HCT116 (cell line): ENCODE results near the gene GRAP. TPM values are rescaled to one million over a fixed set of nuclear protein-coding genes. Genes with fewer than 3 reads are reported as not detected.
"Not testable (repeated sequence)": the region's sequence is repeated elsewhere in the genome, so short reads cannot be mapped to it uniquely, and the experiment has no call there.

Experiments
- ATAC-seq: fragments of 200-7000 bp; cut with Tn5 transposase; 2 replicates; pipeline ENCODE4 v1.9.1; 2020; ENCODE audit warnings: mild to moderate bottlenecking, moderate library complexity
- BruUV-seq: library from RNA; stranded (reverse); fragments of 400-500 nt; replicated peaks from 2 replicates; lab custom pipeline; 2021; lab: Mats Ljungman, UMichigan
- CTCF ChIA-PET: fragments of 300-600 bp; sonication (Branson Sonifier 250); formaldehyde crosslinking; loops from one replicate; lab custom pipeline; 2021; ENCODE audit warnings: antibody characterized with exemption; lab: Charles Lee
- POLR2A ChIA-PET: fragments of 300-600, 350-600 bp; sonication (Branson Sonifier 250); formaldehyde crosslinking; loops from one replicate; lab custom pipeline; 2021; ENCODE audit warnings: antibody characterized with exemption; lab: Charles Lee
- RAD21 ChIA-PET, 2 experiments: fragments of 300-600 bp; sonication (Branson Sonifier 250); formaldehyde crosslinking; loops; one replicate each; lab custom pipeline; 2023; ENCODE audit warnings: low total read pairs in 2 of 2; ENCODE audit not compliant: uncharacterized antibody in 2 of 2, unreplicated experiment in 2 of 2, low non-redundant PET in 1 of 2; lab: Charles Lee
- DNase-seq: peaks from one replicate; pipeline ENCODE4 v3.0.0-alpha.2; 2010; ENCODE audit warnings: low read depth, low spot score
- H2AFZ ChIP-seq: fragments of 200-600 bp; shearing (Covaris generic), sonication (generic); 2 replicates; pipeline ENCODE4 v1.6.1; 2017; ENCODE audit warnings: low read depth, mixed run types, mixed read lengths, antibody characterized with exemption, low read length; ENCODE audit not compliant: poor library complexity, severe bottlenecking
- H3K27ac ChIP-seq: 2 replicates; pipeline ENCODE4 v1.5.1; 2012; ENCODE audit warnings: low read depth, low read length
- H3K27me3 ChIP-seq: fragments of 200-600 bp; sonication (generic); 2 replicates; pipeline ENCODE4 v1.6.1; 2016; ENCODE audit warnings: mixed run types, low read length, mixed read lengths; ENCODE audit not compliant: insufficient read depth
- H3K36me3 ChIP-seq, 2 experiments: fragments of 200-500 bp in 1 of 2; fragments of 200-600 bp in 1 of 2; sonication (Bioruptor generic) in 1 of 2; sonication (generic) in 1 of 2; 2 replicates each; pipeline versions ENCODE4 v1.5.1 to v1.6.1; 2014 to 2016; ENCODE audit warnings: low read length in 2 of 2, inconsistent platforms in 1 of 2, mixed read lengths in 1 of 2, mixed run types in 1 of 2; ENCODE audit not compliant: insufficient read depth in 2 of 2, control insufficient read depth in 1 of 2
- H3K4me1 ChIP-seq, 2 experiments: fragments of 200-600 bp in 1 of 2; sonication (generic) in 1 of 2; 2 replicates each; pipeline versions ENCODE4 v1.5.1 to v1.6.1; 2012 to 2017; ENCODE audit warnings: low read length in 2 of 2, inconsistent platforms in 1 of 2, mild to moderate bottlenecking in 1 of 2, mixed read lengths in 1 of 2, mixed run types in 1 of 2, moderate library complexity in 1 of 2; ENCODE audit not compliant: insufficient read depth in 2 of 2, control insufficient read depth in 1 of 2
- H3K4me2 ChIP-seq: fragments of 200-600 bp; sonication (generic); 2 replicates; pipeline ENCODE4 v1.6.1; 2017; ENCODE audit warnings: mixed run types, low read length, mixed read lengths
- H3K4me3 ChIP-seq, 2 experiments: fragments of 200-600 bp in 1 of 2; sonication (generic) in 1 of 2; replicated peaks in 1 of 2; 2 replicates each; pipeline ENCODE4 v1.5.1; 2011 to 2016; ENCODE audit warnings: low read length in 2 of 2, control low read depth in 1 of 2, low read depth in 1 of 2, mild to moderate bottlenecking in 1 of 2, mixed read lengths in 1 of 2, mixed run types in 1 of 2
- H3K79me2 ChIP-seq: fragments of 200-600 bp; sonication (generic); 2 replicates; pipeline ENCODE4 v1.6.1; 2017; ENCODE audit warnings: mild to moderate bottlenecking, mixed run types, low read length, moderate library complexity, mixed read lengths; ENCODE audit not compliant: insufficient read depth
- H3K9ac ChIP-seq: fragments of 200-600 bp; sonication (generic); 2 replicates; pipeline ENCODE4 v1.6.1; 2016; ENCODE audit warnings: low read length, mixed read lengths
- H3K9me2 ChIP-seq: fragments of 200-600 bp; sonication (generic), shearing (Covaris generic); 2 replicates; pipeline ENCODE4 v1.6.1; 2017; ENCODE audit warnings: mixed run types, mild to moderate bottlenecking, moderate library complexity; ENCODE audit not compliant: insufficient read depth
- H3K9me3 ChIP-seq, 2 experiments: fragments of 200-500 bp in 1 of 2; fragments of 200-600 bp in 1 of 2; sonication (Bioruptor generic) in 1 of 2; sonication (generic) in 1 of 2; 2 replicates each; pipeline ENCODE4 v1.6.1; 2014 to 2017; ENCODE audit warnings: low read length in 2 of 2, mixed read lengths in 2 of 2, inconsistent platforms in 1 of 2, low read depth in 1 of 2, mild to moderate bottlenecking in 1 of 2, mixed run types in 1 of 2, moderate library complexity in 1 of 2; ENCODE audit not compliant: control insufficient read depth in 1 of 2, insufficient read depth in 1 of 2
- H4K20me1 ChIP-seq: fragments of 200-600 bp; sonication (generic), shearing (Covaris generic); 2 replicates; pipeline ENCODE4 v1.6.1; 2017; ENCODE audit warnings: mixed run types, mild to moderate bottlenecking, moderate library complexity; ENCODE audit not compliant: insufficient read depth
- RAD21 ChIP-seq: IDR thresholded peaks from 2 replicates; pipeline ENCODE4 v1.6.1; 2012; ENCODE audit warnings: low read depth, mild to moderate bottlenecking
- intact Hi-C: fragments of 100-400 bp; cut with micrococcal nuclease; formaldehyde crosslinking; loops from 2 replicates; pipeline ENCODE4 v1.10.0; 2022
- total RNA-seq: library from RNA; stranded (reverse); gene quantifications from one replicate; pipeline ENCODE4 v1.2.1, GENCODE V29; 2021; ENCODE audit not compliant: unreplicated experiment

GRAP gene
- total RNA-seq, 1 experiment from 2014 or later: 0.27 TPM

GRCh38 chr17:19076398-19077192 lies 29.8 kb upstream of the GRAP start:
- ATAC-seq: peak; percentile 98
- DNase-seq, H3K4me2 ChIP-seq, H3K9me3 ChIP-seq, POLR2A ChIA-PET, H4K20me1 ChIP-seq, intact Hi-C loops, H3K4me1 ChIP-seq, H3K79me2 ChIP-seq, BruUV-seq, H2AFZ ChIP-seq, H3K27me3 ChIP-seq, RAD21 ChIA-PET, CTCF ChIA-PET, H3K9me2 ChIP-seq, H3K27ac ChIP-seq, H3K9ac ChIP-seq, H3K36me3 ChIP-seq, H3K4me3 ChIP-seq: not testable (repeated sequence)
- TF ChIP-seq RAD21: peak; percentile 22; the same call in 1 of the 2 replicates

DNA sequence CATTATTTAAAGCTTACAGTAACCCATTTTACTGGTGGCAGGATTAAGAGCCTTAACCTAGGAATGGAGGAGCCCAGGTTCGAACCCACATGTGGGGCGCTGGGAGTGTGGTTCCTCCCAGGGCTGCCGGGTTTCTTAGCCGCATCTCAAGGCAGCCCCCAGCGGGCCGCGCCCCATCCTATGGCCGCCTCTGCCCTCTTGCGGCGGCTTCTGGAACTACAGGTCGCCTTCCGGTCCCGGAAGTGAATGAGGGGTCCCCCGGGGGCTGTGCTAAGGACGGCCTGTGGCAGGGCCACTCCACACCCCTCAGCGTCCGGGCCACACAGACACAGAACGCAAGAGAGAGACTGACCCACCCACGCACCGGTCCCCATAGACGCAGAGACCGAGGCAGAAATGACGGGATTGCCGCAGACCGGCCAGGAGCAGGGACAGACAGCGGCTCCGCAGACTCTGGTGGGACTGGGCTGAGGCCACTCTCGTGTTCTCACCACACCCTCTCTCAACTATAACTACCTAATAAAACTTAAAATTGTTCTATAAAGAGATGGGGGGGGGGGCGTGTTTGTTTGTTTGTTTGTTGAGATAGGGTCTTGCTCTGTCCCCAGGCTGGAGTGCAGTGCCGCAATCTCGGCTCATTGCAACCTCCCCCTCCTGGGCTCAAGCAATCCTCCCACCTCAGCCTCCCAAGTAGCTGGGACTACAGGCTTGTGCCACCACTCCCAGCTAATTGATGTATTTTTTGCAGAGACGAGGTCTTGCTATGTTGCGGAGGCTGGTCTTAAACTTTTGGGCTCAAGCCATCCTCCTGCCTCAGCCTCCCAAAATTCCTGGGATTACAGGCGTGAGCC lies 23.8 kb upstream of the GRAP start:
- H3K27ac ChIP-seq, H3K9me3 ChIP-seq, H3K27me3 ChIP-seq, intact Hi-C loops, CTCF ChIA-PET, H3K9me2 ChIP-seq, H4K20me1 ChIP-seq, H3K36me3 ChIP-seq, H3K9ac ChIP-seq, H3K4me3 ChIP-seq, H3K4me1 ChIP-seq, POLR2A ChIA-PET, H2AFZ ChIP-seq, H3K4me2 ChIP-seq, RAD21 ChIA-PET, H3K79me2 ChIP-seq, DNase-seq, BruUV-seq: not testable (repeated sequence)
- ATAC-seq: peak; percentile 94

DNA sequence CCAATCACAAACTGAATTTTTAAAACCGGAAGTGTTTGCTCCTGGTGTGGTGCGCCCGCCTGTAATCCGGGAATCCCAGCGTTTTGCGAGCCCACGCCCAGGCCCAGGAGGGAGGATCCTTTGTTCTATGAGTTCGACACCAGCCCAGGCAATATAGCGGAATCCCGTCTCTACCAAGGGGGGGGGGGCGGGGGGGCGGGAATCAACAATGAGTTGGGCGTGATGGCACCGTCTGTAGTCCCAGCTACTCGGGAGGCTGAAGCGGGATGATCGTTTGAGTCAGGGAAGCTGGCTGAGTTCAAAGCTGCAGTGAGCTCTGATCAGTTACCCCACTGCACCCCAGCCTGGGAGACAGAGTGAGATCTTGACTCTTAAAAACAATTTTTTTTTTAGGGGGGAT lies 17.6 kb upstream of the GRAP start:
- RAD21 ChIA-PET, H3K27me3 ChIP-seq, H3K36me3 ChIP-seq, H2AFZ ChIP-seq, POLR2A ChIA-PET, H3K4me2 ChIP-seq, H3K27ac ChIP-seq, H4K20me1 ChIP-seq, H3K9ac ChIP-seq, ATAC-seq, BruUV-seq, H3K9me3 ChIP-seq, DNase-seq, CTCF ChIA-PET, H3K9me2 ChIP-seq, H3K4me3 ChIP-seq, intact Hi-C loops, H3K4me1 ChIP-seq, H3K79me2 ChIP-seq: not testable (repeated sequence)
